Brain pericyte (primary cell): Measurements from ENCODE around the gene RDH11.
"Not testable (repeated sequence)": the region's sequence is repeated elsewhere in the genome, so short reads cannot be mapped to it uniquely, and the experiment has no call there.

Experiments used
- DNase-seq: peaks from one replicate; pipeline ENCODE4 v3.0.0-alpha.2; 2012; ENCODE audit warnings: low read depth, low spot score

The RDH11 gene

DNA sequence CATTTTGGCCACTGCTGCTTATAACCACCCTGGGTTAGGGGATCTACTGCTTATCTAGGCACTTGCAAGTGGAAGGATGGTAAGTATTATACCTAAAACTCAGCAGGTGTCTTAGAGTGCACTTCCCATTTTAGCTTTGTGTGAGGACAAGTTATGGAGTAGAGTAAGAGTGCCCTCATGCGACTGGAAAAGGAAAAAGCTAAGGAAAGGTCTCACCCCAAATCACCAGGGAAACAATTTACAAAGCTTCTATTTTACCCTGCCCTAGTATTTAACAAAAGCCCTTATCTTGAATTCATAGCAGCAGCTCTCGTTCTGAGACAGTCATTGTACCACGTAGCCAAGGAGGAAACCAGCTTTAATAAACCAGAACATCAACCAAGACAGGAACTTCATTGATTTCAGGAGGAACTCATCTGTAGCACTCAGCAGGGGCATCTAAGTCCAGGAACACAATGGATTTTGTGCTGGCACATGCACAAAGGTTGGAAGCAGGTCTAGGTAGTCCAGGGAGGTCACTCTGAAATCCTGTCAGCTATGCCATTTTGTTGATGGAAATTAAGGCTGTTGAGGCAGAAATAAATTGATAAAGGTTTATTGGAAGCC, 9.0 kb upstream of the RDH11 start:
- no peak for DNase-seq

DNA sequence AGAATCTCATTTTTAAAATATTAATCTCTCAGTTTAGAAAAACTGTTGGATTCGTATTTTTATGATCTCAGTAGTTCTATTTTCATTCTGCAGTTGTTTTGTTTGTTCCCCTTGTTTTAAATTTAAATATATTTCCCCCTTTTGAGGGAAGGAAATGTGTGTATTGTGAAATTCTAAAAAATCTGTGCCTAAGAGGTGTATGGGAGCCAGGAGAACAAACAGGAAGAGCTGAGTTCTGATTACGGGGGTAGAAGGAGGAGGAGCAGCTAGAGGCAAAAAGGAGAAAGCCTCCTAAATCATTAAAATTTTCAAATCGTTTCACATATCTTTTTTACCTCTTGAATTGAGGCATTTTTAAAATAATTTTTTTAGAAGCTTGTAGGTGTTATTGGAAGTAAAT, 8.4 kb upstream of the RDH11 start:
- no peak for DNase-seq

DNA sequence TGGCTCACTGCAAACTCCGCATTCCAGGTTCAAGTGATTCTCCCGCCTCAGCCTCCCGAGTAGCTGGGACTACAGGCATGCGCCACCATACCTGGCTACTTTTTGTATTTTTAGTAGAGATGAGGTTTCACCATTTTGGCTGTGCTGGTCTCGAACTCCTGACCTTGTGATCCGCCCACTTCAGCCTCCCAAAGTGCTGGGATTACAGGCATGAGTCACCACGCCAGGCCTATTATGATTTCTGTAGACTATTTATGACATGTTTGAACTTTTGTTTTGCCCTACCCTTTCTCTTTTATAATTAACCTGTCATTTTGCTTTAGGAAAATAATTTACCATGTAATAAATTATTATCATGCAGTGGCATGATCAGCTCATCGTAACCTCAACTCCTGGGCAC, 5.9 kb upstream of the RDH11 start, which contains the start of gene RDH12:
Gene RDH12 (plus strand): TSS at position 395 of the 400 bp plus-strand sequence. CDS start 20,757 bp downstream, outside the sequence.
- DNase-seq = not testable (repeated sequence)

DNA sequence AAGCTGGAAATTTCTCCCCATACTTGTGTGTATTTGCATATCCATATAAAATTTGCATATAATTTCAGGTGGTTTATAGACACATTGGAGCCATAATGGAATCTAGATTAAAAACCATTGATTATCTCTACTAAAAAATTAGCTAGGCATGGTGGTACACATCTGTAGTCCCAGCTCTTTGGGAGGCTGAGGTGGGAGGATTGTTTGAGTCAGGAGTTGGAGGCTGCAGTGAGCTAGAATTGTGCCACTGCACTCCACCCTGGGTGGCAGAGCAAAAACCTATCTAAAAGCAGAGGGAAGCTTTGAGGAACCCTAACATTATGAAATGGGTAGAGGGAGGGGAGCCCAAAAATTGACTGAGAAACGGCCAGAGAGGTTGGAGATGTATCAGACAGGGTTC, 2.6 kb upstream of the RDH11 start:
- DNase-seq = no peak

DNA sequence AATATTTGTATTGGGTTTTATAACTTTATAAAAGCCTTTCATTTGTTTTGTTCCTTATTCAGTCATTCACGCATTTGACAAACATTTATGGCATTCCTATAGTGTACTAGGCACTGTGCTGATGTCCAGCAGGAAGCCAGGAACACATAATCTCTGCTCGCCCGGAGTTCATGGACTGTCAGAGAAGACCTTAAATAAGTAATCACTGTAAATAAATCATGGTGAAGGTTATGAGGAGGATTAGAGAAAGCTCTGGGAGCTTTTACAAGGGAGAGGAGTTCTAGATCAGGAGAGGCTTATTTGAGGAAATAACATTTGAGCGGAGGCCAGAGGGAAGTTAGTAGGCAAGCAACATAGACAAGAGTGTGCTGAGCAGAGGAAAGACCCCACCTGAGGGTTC, 1.4 kb upstream of the RDH11 start:
- no peak for DNase-seq

DNA sequence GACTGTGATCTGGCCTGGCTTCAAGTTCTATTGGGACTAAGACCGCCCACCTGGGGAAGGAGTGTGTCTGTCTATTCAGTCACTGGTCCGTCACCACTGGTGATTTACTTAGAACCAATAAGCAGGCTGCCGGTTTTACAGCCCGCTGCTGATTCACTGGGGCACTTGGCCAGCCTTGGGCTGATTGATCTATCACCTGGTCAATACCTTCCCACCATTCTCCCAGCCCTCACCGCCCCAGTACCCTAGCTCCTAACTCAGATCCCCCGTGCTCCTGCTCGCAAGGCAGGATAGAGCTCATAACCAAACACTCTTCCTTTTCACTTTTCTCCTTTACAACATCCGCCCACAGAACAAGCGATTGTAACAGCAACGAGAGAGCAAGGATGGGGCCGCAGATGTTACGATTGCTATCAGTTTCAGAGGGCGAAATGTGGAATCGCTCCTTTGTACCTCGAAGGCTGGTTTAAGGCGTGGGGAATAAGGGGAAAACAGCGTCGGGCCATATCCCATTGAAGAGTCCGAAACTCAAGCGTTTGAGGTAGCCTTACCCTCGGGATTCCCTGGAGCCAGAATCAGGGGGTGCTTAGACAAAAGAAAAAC, 672 bp downstream of the RDH11 start:
- peak; percentile 54 for DNase-seq

DNA sequence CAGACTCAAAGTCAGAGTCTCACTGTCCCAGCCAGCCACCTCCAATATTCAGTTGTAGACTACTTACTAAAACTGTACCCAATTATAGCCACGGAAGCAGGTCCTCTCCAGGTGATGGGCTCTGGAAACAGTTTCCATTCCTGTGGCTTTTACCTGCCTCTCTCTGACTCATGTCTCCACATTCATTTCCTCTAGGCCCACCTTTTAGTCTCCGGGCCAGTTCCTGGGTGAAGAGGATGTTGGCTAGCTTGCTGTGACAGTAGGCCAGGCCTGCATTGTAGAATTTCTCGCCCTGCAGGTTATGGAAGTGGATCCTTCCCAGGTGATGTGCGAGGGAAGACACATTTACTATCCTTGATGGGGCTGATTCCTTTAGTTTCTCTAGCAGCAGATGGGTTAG, 5.6 kb downstream of the RDH11 start:
- no peak for DNase-seq

DNA sequence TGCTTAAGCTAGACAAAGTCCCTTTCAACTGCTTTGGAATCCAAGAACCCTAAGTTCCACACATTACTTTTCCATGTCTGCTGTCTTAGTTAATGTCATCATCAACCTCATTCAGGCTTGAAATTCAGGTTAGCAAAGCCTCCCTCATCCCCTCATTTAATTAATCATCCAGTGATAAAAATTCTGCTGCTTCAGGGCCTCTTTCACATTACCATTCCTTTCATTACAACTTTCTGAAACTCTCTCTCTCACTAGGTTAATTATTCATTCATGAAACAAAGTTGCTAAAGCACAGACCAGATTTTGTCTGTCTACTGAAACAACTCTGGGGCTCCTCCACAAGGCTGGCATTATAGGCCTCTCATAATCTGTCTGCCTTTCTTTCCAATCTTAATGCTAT, 11.7 kb downstream of the RDH11 start:
- DNase-seq = no peak

DNA sequence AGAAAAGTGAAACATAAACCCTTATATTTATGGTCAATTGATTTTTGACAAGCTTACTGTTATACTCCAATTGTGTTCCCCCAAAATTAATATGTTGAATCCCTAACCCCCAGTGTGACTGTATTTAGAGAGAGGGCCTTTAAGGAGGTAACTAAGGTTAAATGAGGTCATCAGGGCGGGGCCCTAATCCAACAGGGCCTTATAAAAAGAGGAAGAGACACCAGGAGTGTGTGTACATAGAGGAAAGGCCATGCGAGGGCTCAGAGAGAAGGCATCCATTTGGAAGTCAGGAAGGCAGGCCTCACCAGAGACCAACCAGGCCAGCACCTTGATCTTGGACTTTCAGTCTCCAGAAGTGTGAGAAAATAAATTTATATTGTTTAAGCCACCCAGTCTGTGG, 14.6 kb downstream of the RDH11 start:
- DNase-seq = no peak

DNA sequence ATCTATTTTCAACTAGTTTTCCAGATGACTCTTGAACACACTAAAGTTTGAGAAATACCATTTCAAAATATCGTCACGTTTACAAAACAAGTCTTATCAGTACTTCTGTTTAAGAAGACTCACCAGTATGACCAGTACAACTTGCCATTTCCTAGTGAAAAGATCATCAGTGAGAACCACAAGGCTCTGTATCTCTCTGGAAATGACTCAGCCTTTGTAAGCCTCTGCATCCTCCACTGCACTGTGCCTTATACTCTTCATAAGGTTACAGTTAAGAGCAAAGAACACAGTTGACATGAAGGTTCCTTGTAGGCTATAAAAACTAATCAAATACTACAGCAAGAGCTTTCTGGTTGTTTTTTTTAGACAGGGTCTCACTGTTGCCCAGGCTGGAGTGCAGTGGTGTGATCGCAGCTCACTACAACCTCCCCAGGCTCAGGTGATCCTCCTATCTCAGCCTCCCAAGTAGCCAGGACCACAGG, 15.4 kb downstream of the RDH11 start:
- no peak for DNase-seq

DNA sequence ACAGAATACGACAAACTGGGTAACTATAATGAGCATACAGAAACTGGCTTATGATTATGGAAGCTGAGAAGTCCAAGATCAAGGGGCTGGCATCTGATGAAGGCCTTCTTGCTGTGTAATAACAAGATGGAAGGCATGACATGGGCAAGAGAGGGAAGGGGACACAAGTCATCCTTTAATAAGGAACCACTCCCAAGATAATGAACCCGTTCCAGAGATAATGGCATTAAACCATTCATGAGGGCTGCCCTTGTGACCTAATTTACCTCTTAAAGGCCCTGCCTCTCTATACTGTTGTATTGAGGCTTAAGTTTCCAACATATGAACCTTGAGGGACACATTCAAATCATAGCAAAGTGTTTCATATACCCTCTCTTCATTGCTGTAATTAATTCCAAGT, 16.6 kb downstream of the RDH11 start:
- no peak for DNase-seq

DNA sequence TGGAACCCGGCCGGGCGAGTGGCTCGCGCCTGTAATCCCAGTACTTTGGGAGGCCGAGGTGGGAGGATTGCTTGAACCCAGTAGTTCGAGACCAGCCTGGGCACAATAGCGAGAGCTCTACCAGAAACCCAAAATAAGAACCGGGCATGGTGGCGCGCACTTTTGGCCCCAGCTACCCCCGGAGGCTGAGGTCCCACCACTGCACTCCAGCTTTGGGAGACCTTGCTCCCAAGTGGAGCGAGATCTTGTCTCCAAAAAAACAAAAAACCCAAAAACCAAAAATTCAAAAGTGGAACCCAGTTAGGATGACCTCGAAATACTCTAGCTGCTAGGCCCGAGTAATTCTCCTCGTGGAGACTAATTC, 20.4 kb downstream of the RDH11 start:
- DNase-seq = no peak

DNA sequence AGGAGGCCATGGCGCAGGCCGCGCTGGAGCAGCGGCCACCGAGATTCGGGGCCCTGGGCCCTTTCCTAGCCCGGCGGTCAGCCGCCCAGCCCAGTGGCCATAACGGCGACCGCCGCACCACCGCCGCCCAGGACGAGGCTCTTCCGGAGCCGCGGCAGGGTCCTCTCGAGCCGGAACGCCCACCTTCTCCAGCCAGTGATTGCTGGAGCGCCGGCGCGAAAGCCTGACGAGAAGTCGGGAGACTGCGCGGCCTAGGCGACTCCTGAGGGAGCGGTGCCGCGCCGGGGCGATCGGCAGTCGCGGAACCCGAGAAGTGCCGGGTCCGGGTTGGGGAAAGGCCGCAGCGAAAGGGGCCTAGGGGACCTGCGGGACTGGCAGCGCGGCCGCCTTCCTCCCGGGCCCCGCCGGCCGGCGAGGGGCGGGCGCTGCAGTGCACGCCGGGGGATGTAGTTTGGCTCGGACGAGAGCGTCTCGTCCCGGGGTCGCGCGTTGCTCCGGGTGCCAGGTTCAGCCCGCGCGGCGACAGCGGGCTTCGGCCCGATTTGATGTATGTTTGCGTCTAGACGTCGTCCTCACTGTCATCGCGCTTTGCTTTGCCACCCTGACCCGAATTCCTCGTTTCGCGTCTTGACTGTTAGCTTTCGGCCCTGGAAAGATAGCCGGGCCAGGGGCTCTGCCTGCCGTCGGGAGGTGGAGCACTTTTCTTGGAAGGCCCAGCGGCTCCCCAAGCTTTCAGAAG, 20.9 kb downstream of the RDH11 start, which contains the start of gene VTI1B:
Gene VTI1B (minus strand): TSS at position 153 of the 739 bp plus-strand sequence. CDS start 143 bp downstream, at position 10.
- peak; percentile 57 for DNase-seq

DNA sequence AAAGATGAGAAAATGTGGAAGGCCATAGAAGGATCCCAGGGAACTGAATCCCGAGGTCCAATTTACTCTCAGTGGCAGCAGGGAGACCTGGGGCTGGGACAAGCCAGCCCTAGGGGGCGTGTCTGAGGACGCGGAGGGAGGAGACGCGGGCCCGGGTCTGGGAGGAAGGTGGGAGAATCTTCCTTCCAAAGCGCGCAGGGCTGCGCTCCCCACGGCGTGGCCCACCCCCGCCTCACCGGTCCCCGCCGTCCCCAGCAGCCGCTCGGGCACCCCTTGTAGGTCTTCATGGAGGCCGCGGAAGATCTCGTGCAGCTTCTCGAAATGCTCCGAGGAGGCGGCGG, 21.5 kb downstream of the RDH11 start:
- DNase-seq = no peak

DNA sequence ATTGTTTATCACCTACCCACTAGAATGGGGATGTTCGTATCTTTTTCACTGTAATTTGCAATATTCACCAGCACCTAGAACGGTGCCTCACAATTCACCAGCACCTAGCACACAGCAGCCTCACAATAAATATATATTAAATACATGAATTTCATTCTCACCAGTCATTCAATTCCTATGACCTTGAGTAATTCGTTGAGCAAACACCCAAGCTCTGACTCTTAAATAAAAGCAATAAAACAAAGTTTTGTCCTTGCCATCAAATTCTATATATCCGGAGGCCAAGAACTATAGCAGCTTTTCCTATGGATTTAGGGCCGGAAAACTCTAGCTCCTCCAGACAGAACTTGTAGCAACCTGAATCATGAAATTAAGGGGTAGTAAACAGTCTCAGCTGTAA, 22.1 kb downstream of the RDH11 start:
- DNase-seq = no peak

DNA sequence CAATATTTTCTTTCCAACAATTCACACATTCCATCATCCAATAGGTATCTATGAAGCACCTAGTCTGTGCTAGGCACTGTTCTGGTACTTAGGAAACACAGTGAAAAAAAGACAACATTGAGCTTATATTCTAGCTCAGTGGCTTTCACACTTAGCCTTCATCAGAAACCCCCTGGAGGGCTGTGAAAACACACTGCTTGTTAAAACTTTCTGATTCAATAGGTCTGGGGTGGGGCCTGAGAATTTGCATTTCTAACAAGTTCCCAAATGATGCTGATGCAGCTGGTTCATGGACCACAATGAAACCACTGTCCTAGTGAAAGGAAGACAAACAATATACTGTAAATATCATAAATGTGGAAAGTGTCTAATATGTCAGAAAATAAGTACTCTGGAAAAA, 27.0 kb downstream of the RDH11 start:
- DNase-seq = no peak

DNA sequence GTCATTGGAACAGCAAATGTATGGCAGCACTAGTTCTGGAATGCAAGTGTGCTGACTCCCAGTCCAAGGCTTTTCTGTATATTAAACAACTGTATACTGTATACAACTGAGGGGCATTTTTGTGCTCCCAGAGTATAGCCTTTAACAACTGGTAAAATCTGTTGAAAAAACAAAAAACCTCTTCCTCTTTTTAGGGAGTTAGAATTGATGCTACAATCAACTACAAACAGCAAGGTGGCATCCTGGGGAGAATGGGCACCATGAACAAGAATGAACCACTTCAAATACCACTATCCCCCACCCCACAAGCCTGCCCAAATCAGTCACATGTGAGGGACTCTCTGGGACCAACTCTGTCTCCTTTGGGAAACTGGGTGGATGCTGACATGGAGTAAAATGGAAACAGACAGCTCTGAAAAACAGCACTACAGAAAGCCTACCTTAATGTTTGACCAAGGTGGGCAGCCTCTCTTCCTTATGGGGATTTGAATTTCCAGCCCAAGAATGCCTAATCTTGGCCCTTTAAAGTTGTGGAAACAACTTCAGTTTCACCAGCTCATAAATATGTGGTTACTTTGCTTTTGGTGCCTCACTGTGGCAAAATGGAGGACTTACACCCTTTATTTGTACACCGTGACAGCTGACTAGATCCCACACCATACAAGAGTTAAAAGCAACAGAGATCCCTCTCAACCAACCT, 28.7 kb downstream of the RDH11 start:
- DNase-seq = no peak

DNA sequence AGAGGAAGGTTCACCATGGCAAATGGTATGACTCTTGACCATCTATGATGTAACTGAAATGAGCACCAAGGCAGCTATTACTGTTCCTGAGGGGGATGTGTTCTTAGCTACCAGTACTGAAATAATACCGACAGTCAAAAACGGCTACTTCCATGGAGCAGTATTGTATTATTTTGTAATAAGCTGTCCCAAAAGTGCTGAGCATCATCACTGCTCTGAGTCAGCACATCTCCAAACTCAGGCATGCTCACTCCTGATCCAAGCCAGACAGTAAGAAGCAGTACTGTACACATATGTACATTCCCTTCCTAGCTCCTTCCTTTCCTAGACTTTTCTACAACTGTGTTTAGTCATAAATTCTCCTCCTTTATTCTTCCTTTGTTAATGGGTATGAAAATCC, 29.7 kb downstream of the RDH11 start:
- DNase-seq = no peak

DNA sequence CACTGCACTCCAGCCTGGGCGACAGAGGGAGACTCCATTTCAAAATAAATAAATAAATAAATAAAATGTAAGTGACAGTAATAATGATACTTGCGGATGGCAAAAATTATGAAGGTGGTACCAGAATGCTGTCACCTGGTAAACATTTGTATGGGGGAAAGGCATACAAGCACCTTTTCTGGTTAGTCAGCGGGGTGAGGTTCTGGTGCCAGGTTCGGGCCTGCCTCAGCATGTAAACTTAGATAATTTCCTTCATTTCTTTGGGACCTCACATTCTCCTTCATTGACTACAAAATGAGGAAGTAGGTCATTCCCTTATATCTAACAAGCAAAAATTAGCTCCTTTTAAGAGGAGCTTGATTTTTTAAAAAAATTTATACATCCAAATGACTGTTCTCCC, 31.9 kb downstream of the RDH11 start:
- no peak for DNase-seq

DNA sequence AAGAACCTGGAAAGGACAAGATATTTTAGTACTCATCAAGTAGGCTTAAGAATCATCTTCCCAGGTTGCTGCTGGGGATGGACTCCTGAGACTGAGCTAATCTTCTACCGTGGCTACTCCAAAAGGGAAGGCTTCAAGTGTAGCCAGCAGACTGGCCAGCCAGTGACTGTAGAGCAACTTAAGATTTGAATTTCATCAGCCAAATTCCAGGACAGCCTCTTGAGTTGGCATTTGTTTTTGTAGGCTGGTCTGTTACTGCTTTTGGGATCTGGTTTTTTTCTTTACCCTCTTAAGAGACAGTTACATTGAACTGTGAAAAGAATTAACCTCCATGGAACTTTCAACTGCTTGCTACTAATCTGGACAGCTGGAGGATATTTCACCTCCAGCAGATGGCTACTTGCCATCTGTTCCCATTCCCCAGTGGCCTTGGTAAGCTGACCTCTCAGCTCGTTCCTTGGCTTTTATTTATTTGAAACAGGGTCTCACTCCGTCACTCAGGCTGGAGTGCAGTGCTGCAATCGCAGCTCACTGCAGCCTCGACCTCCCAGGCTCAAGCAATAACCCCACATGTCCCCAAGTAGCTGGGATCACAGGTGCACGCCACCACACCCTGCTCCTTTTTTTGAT, 41.8 kb downstream of the RDH11 start:
- no peak for DNase-seq

DNA sequence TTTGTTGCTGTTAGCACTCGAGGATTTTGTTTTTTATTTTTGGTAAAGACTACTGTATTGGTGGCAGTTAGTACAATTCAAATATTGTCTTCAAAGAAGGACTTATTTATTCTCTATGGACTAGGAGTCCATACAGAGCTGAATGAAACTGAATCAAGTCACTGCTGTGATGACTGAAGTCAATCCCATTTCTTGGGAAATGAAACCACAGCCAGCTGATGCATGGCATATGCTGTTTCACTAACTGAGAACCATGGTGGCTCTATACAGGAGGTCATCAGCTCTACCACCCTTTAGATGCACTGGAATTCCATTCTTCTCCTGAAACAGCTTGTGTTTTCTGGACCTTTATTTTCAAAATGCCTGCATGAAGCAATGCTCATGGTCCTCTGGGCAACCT, 43.4 kb downstream of the RDH11 start:
- no peak for DNase-seq

DNA sequence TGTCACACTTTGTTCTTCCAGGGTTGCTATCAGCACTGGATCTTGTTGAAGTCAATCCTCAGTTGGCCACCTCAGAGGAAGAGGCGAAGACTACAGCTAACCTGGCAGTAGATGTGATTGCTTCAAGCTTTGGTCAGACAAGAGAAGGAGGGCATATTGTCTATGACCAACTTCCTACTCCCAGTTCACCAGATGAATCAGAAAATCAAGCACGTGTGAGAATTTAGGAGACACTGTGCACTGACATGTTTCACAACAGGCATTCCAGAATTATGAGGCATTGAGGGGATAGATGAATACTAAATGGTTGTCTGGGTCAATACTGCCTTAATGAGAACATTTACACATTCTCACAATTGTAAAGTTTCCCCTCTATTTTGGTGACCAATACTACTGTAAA, 44.9 kb downstream of the RDH11 start:
- DNase-seq = no peak
